ENCODE data around the gene RAB13.

The RAB13 gene

GRCh38 chr1:153932156-153933131 lies 53.7 kb downstream of the RAB13 start:
- no peak for DNase-seq

Data from right hindlimb (tissue), 1 donor.